SU-DHL-6 (cell line): ENCODE results near the gene TWNK.

Experiments
- H2AFZ ChIP-seq: fragments of 200-600 bp; sonication (generic); 2 replicates; pipeline ENCODE4 v1.6.1; 2014; ENCODE audit warnings: low read depth, mild to moderate bottlenecking, moderate library complexity, mixed read lengths, antibody characterized with exemption, low read length; ENCODE audit not compliant: severe bottlenecking
- H3F3A ChIP-seq: fragments of 200-600 bp; shearing (Covaris generic); 2 replicates; pipeline ENCODE4 v1.6.0; 2016; ENCODE audit warnings: antibody characterized with exemption, mild to moderate bottlenecking; ENCODE audit not compliant: insufficient read depth
- H3K27ac ChIP-seq: fragments of 200-600 bp; sonication (generic); 2 replicates; pipeline ENCODE4 v1.5.1; 2016; ENCODE audit warnings: low read depth, mild to moderate bottlenecking, low read length, moderate library complexity, mixed read lengths
- H3K27me3 ChIP-seq: fragments of 200-600 bp; sonication (generic), shearing (Covaris generic); 2 replicates; pipeline ENCODE4 v1.6.0; 2014; ENCODE audit warnings: mild to moderate bottlenecking, low read length
- H3K36me3 ChIP-seq: fragments of 200-600 bp; sonication (generic); 2 replicates; pipeline ENCODE4 v1.6.1; 2014; ENCODE audit warnings: mild to moderate bottlenecking, low read length, mixed read lengths
- H3K4me2 ChIP-seq: fragments of 300-600, 200-600 bp; shearing (Covaris generic), sonication (generic); 2 replicates; pipeline ENCODE4 v1.6.0; 2014; ENCODE audit warnings: low read length, low read depth, mild to moderate bottlenecking; ENCODE audit not compliant: poor library complexity, severe bottlenecking
- H3K4me3 ChIP-seq: fragments of 200-600 bp; sonication (generic); 2 replicates; pipeline ENCODE4 v1.5.1; 2014; ENCODE audit warnings: antibody characterized with exemption, low read length, mild to moderate bottlenecking, mixed read lengths; ENCODE audit not compliant: insufficient read depth, poor library complexity, severe bottlenecking
- H3K79me2 ChIP-seq: fragments of 200-600 bp; sonication (generic); 2 replicates; pipeline ENCODE4 v1.6.1; 2014; ENCODE audit warnings: mild to moderate bottlenecking, low read length, moderate library complexity; ENCODE audit not compliant: insufficient read depth
- H3K9ac ChIP-seq: fragments of 200-600 bp; sonication (generic); 2 replicates; pipeline ENCODE4 v1.7.0; 2014; ENCODE audit warnings: mild to moderate bottlenecking, low read length
- H3K9me2 ChIP-seq: fragments of 200-600 bp; sonication (generic); replicated peaks from 2 replicates; pipeline ENCODE4 v1.6.1; 2014; ENCODE audit warnings: low read length; ENCODE audit not compliant: insufficient read depth
- H3K9me3 ChIP-seq: fragments of 200-600 bp; sonication (generic); 2 replicates; pipeline ENCODE4 v1.6.1; 2014; ENCODE audit warnings: low read length, mixed read lengths; ENCODE audit not compliant: insufficient read depth
- H4K20me1 ChIP-seq: fragments of 200-600 bp; sonication (generic); 2 replicates; pipeline ENCODE4 v1.6.1; 2014; ENCODE audit warnings: low read depth, mild to moderate bottlenecking, antibody characterized with exemption, low read length, moderate library complexity, mixed read lengths
- CTCF ChIP-seq: fragments of 200-600 bp; sonication (generic); IDR thresholded peaks from one replicate; pipeline ENCODE4 v1.5.1; 2017; ENCODE audit warnings: antibody characterized with exemption, mild to moderate bottlenecking, low read length, moderate library complexity; ENCODE audit not compliant: insufficient read depth, poor library complexity, severe bottlenecking
- EZH2phosphoT487 ChIP-seq: fragments of 200-600 bp; sonication (generic), shearing (Covaris generic); conservative IDR thresholded peaks from 2 replicates; pipeline ENCODE4 v1.6.1; 2018; ENCODE audit warnings: mild to moderate bottlenecking, antibody characterized with exemption, low read length, moderate library complexity, mixed read lengths

Gene TWNK

GRCh38 chr10:100989088-100989487 lies 1.7 kb downstream of the TWNK start:
- no peak overlapping the region for H2AFZ ChIP-seq
- no peak overlapping the region for H3K27ac ChIP-seq
- H3K9ac ChIP-seq: no peak overlapping the region
- no peaks in the 10 kb centered on the region for H3K9me3 ChIP-seq
- H3K79me2 ChIP-seq: peaks cover 44% of the 10 kb centered on the region
- no peaks in the 10 kb centered on the region for H3K36me3 ChIP-seq
- TF ChIP-seq CTCF: no peak
- no peak for TF ChIP-seq EZH2phosphoT487
- peaks cover 4% of the 10 kb centered on the region; the same call in 1 of the 2 replicates for H3F3A ChIP-seq
- no peaks in the 10 kb centered on the region for H3K9me2 ChIP-seq
- no peaks in the 10 kb centered on the region for H4K20me1 ChIP-seq
- no peaks in the 10 kb centered on the region for H3K27me3 ChIP-seq
- no peak overlapping the region for H3K4me3 ChIP-seq
- H3K4me2 ChIP-seq: no peak overlapping the region

GRCh38 chr10:100993986-100994708 lies 6.8 kb downstream of the TWNK start:
- H3K36me3 ChIP-seq: no peaks in the 10 kb centered on the region
- H3K4me2 ChIP-seq: no peak overlapping the region
- H4K20me1 ChIP-seq: no peaks in the 10 kb centered on the region
- H3K27ac ChIP-seq: no peak overlapping the region
- TF ChIP-seq CTCF: peak; percentile 16
- TF ChIP-seq EZH2phosphoT487: no peak
- H3K9ac ChIP-seq: no peak overlapping the region
- H3K9me3 ChIP-seq: no peaks in the 10 kb centered on the region
- peaks cover 15% of the 10 kb centered on the region for H3K79me2 ChIP-seq
- H3K9me2 ChIP-seq: no peaks in the 10 kb centered on the region
- H3F3A ChIP-seq: peaks cover 40% of the 10 kb centered on the region
- H3K4me3 ChIP-seq: no peak overlapping the region
- no peak overlapping the region for H2AFZ ChIP-seq
- no peaks in the 10 kb centered on the region for H3K27me3 ChIP-seq

- H3K4me2 ChIP-seq: no peak overlapping the region
- H3K4me3 ChIP-seq: no peak overlapping the region
- no peaks in the 10 kb centered on the region for H3K36me3 ChIP-seq
- no peaks in the 10 kb centered on the region for H3K27me3 ChIP-seq
- no peaks in the 10 kb centered on the region for H4K20me1 ChIP-seq
- no peak overlapping the region for H3K27ac ChIP-seq
- peaks cover 40% of the 10 kb centered on the region for H3F3A ChIP-seq
- no peaks in the 10 kb centered on the region for H3K9me3 ChIP-seq
- no peaks in the 10 kb centered on the region for H3K9me2 ChIP-seq
- H2AFZ ChIP-seq: no peak overlapping the region
- no peak for TF ChIP-seq EZH2phosphoT487
- no peak for TF ChIP-seq CTCF
- H3K79me2 ChIP-seq: peaks cover 4% of the 10 kb centered on the region
- H3K9ac ChIP-seq: no peak overlapping the region
Measured at GRCh38 chr10:100995181-100995580, 7.8 kb downstream of the TWNK start.
